NB4 (cell line): ENCODE data around the gene AQP1.

ENCODE experiments used
- DNase-seq: peaks from one replicate; pipeline ENCODE4 v3.0.0; 2010; ENCODE audit warnings: low read depth
- H3K4me3 ChIP-seq: one replicate; pipeline ENCODE4 v1.5.1; 2011; ENCODE audit warnings: mild to moderate bottlenecking, low read depth, low read length, moderate library complexity
- CTCF ChIP-seq: IDR thresholded peaks from one replicate; pipeline ENCODE4 v1.5.1; 2012; ENCODE audit warnings: low read depth, low read length
- MYC ChIP-seq: IDR thresholded peaks from 2 replicates; pipeline ENCODE4 v1.6.1; 2011; ENCODE audit warnings: low read depth, low read length
- POLR2A ChIP-seq: IDR thresholded peaks from 2 replicates; pipeline ENCODE4 v1.6.1; 2011; ENCODE audit warnings: mild to moderate bottlenecking; ENCODE audit not compliant: insufficient read length; ENCODE audit errors: extremely low read depth
- TF ChIP-seq, protein P1 (sequence below): IDR thresholded peaks from 2 replicates; pipeline ENCODE4 v1.6.1; 2011; ENCODE audit warnings: low read depth, low read length

The AQP1 gene

DNA sequence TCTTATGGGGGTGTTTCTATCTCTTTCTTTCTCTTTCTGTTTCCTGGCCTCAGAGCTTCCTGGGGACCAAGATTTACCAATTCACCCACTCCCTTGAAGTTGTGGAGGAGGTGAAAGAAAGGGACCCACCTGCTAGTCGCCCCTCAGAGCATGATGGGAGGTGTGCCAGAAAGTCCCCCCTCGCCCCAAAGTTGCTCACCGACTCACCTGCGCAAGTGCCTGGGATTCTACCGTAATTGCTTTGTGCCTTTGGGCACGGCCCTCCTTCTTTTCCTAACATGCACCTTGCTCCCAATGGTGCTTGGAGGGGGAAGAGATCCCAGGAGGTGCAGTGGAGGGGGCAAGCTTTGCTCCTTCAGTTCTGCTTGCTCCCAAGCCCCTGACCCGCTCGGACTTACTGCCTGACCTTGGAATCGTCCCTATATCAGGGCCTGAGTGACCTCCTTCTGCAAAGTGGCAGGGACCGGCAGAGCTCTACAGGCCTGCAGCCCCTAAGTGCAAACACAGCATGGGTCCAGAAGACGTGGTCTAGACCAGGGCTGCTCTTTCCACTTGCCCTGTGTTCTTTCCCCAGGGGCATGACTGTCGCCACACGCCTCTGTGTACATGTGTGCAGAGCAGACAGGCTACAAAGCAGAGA is 12.2 kb downstream of the AQP1 start:
- H3K4me3 ChIP-seq = no peak overlapping the region
- TF ChIP-seq POLR2A (no peak), CTCF (no peak), MYC (no peak)
- TF ChIP-seq, protein P1, sequence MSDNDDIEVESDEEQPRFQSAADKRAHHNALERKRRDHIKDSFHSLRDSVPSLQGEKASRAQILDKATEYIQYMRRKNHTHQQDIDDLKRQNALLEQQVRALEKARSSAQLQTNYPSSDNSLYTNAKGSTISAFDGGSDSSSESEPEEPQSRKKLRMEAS = no peak
- DNase-seq = no peak

- no peak for DNase-seq
- no peak for TF ChIP-seq CTCF
- no peak for TF ChIP-seq POLR2A
- no peak for TF ChIP-seq MYC
- TF ChIP-seq, protein P1 = no peak
- H3K4me3 ChIP-seq = no peak overlapping the region
Observed at GRCh38 chr7:30924624-30925023, 13.0 kb downstream of the AQP1 start.

GRCh38 chr7:30925117-30925516 is 13.5 kb downstream of the AQP1 start:
- TF ChIP-seq POLR2A (no peak), CTCF (no peak), MYC (no peak)
- TF ChIP-seq, protein P1 = no peak
- H3K4me3 ChIP-seq = no peak overlapping the region
- no peak for DNase-seq

DNA sequence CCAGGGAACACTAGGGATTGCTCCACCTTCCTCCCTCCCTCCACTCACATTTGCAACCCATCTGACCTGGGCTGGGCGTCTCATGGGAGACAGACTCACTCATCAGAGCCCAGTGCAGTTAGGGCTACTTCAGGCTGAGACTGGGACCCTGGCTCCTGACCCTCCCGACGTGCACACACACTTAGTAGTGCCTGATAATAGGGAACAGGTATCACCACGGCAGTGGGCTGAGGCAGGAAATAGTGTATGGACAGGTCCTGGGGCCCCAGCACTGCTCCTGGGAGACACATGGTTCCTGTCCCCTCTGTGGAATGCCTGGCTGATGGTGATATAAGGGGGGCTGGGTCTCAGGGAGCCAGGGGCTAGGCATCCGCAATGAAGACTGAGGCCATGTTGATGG is 14.3 kb downstream of the AQP1 start:
- no peak for TF ChIP-seq POLR2A
- no peak for TF ChIP-seq CTCF
- TF ChIP-seq, protein P1 = no peak
- no peak for TF ChIP-seq MYC
- no peak for DNase-seq
- H3K4me3 ChIP-seq = no peak overlapping the region

GRCh38 chr7:30926313-30926712 is 14.7 kb downstream of the AQP1 start:
- no peak for DNase-seq
- no peak for TF ChIP-seq POLR2A
- TF ChIP-seq CTCF = no peak
- TF ChIP-seq MYC = no peak
- TF ChIP-seq, protein P1 = no peak
- H3K4me3 ChIP-seq = no peak overlapping the region

DNA sequence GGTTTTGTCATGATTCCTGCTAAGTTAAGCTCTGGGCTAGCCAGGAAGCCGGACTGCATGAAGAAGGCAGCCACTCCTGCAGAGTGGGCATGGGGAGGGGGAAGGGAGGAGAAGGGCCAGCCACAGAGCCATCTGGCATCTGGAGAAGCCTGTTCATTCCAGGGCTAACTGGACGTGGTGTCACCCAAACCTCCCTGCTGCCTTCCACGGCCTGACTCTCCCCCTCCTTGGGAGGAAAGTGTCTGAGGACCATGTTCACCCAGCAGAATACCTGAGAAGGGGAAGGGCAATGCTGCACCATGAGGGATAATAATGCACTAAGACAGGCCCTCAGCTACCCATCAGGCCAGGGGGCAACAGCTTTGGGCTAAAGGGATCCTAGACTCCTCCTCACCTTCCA is 15.4 kb downstream of the AQP1 start:
- no peak for TF ChIP-seq POLR2A
- TF ChIP-seq, protein P1 = no peak
- no peak for TF ChIP-seq CTCF
- no peak for TF ChIP-seq MYC
- H3K4me3 ChIP-seq = no peak overlapping the region
- no peak for DNase-seq
